Heart left ventricle (tissue), 13 donors: ENCODE measurements around the gene FOXN3.

Experiments
- CTCF ChIP-seq, 12 donors: fragments of 200-600 bp; sonication (generic) in 4 of 12; IDR thresholded peaks; one replicate each; pipeline versions ENCODE4 v1.5.0 to v1.8.0; 2018 to 2022; ENCODE audit warnings: antibody characterized with exemption in 12 of 12, mild to moderate bottlenecking in 5 of 12
- POLR2A ChIP-seq, 2 donors: fragments of 450-650 bp; IDR thresholded peaks; one replicate each; pipeline ENCODE4 v1.6.1; 2017; ENCODE audit warnings: antibody characterized with exemption in 2 of 2, mild to moderate bottlenecking in 2 of 2, moderate library complexity in 2 of 2
- donor health status: ischemic (EF 13 %, LVEDD 7.1; RV severe dilation, severe dysfunction).
- donor health status: DM: no; HTN: yes; CAD: no.
- donor health status: DM: no; HTN: no; CAD: no.
- donor health status: ischemic (EF 25% LVEDD 6.9; RV normal size, moderate dysfunction).
- donor health status: ischemic (EF 25% LVEDD 5.7; RV mildly dilated, moderate dysfunction).
- donor health status: ischemic (EF 35%, LVEDD 5.7; RV mildly dilated, moderate dysfunction).
- donor health status: nonischemic (EF 11% LVEDD 7.7; RV severe dilation, severe dysfunction).
- donor health status: DM: yes; HTN: yes; CAD: no.
- donor health status: PGD.
- donor health status: ischemic (EF 29% LVEDD 5.4; RV normal size, mild dysfunction).
- donor health status: nonischemic (EF 23%, LVEDD 6.1; RV moderate dilation, normal function).

GRCh38 chr14:89248411-89249064, 168.5 kb downstream of the FOXN3 start:
- no peak for TF ChIP-seq CTCF (IDR thresholded peaks at IDR 0.05)
- TF ChIP-seq POLR2A (IDR thresholded peaks at IDR 0.05) = no peak
